Suppressor macrophage treated with lipopolysaccharide for 4 hours (primary cell): ENCODE measurements around the gene DAP.

ENCODE experiments used
- DNase-seq: peaks from one replicate; pipeline ENCODE4 v3.0.0-alpha.2; 2020

DAP gene

GRCh38 chr5:10709409-10709808 lies 51.6 kb downstream of the DAP start:
- DNase-seq = no peak

GRCh38 chr5:10708189-10708944 lies 52.7 kb downstream of the DAP start:
- DNase-seq = no peak

GRCh38 chr5:10707198-10708142 lies 53.6 kb downstream of the DAP start:
- DNase-seq = no peak

DNA sequence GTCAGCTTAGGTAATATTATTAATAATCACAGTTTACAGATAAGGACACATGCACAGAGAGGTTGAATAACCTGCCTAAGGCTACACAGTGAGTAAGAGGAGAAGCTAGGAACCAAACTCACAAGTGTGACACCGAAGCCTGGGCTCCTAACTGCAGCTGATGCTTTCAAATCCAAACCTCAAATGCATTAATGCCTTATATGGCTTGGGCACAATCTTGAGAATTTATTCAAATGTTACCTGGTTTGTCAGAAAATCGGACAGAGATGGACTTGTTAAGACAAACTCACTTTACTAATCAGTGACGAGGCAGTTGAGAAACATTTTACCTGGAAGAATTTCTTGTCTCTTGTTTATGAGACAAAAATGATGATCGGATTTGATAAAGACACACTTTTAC lies 54.7 kb downstream of the DAP start:
- DNase-seq = no peak

DNA sequence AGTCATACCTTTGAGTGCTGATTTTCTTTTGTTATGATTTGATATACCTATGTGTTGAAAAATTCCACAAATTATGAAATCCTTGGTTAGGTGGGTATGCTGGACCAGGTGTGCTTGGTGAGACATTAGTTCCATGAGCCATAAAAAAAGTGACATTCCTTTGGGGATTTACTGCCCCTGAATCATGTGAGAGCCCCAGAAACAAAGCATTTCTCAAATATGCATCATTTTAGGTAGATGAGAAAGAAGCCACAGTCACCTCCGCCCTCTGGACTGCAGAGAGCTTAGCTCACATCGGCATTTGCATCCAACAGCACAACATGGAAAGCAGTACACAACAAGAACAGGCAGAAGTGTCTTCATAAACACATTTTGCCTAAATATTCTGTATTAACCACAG lies 55.3 kb downstream of the DAP start:
- DNase-seq = no peak

GRCh38 chr5:10704949-10705621 lies 55.9 kb downstream of the DAP start:
- peak; percentile 63 for DNase-seq

DNA sequence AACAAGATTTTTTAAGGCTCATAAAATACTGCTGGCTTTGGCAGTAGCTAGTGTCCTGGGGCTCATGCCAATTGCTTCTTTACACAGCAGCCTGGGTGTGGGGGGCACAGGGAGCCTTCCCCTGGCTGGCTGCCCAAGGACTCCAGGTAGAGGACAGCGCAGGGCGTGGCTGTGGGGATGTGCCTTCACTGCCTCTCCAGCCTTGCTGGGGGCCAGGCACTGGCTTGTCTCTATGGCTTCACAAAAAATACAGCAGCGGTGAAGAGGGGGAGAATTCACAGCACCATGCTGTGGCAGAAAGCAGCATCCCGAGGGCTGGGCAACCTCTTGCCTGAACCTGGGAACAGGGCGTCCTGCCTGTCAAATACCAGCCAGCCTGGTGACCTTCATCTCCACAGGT lies 57.4 kb downstream of the DAP start:
- no peak for DNase-seq

- DNase-seq = no peak
Measured at GRCh38 chr5:10702911-10703491, 58.0 kb downstream of the DAP start.

DNA sequence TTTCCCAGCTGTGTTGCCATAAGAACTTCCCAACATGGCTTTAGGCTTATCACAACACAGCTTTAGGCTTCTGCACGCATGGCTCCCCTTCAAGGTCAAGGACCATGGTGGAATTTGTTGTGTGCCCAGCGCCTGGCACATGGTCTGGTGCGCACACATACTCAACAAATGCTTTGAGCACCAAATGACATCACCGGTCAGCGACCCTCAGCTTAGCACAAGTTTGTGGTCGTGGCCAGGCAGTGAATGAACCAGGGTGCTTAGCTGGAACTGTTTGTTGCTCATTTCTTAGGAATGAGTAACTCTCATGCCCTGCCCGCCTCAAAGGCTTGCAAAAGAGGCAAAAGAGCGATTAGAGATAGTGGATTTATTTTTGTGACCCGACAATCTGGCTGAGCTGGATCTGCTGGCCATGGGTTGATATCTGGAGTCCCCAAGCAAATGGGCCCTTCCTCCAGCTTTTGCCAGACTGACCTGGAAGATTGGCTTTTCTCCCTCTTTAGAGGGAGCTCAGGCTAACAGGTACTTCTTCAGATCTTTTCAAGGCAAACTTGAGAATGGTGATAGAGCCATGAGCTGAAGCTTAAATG lies 58.9 kb downstream of the DAP start:
- DNase-seq = no peak

DNA sequence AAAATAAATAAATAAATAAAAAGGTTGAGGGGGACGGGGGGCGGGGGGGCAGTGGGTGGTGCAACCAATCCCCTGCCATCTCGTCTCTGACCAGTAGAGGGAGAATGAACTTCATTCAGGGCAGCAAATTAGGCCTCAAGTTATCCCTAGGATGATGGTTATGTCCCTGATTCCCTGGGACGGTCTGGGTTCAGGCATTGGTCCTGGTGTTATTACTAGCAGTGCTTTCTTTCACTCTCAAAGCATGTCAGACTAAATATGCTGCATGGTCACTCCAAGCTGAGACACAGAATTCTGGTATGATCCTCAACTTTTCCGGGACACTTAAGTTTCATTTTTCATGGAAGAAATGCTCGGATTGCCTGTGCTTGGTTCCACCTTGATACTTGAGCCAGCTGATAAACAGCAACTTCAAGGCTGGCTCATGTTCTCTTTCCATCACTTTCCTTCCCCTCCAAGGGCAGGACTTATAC lies 59.4 kb downstream of the DAP start:
- DNase-seq = peak; percentile 45

DNA sequence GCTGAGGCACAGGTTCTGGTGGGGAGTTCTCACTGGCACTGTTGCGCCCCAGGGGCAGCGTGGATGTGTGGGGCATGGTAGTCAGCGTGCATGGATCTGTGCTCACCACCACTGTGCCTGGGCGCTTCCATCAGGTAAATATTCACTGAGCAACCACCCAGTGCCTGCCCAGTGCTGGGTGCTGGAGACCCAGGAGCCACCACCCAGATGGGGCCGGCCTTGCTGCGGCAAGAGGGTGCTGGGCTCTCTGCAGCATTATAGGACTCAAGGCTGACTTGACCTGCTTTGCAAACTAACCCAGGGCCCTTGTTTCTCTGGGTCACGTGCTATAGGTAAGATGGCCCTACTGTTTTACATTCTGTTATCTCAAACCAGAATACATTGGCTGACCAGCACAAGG lies 60.5 kb downstream of the DAP start:
- no peak for DNase-seq

DNA sequence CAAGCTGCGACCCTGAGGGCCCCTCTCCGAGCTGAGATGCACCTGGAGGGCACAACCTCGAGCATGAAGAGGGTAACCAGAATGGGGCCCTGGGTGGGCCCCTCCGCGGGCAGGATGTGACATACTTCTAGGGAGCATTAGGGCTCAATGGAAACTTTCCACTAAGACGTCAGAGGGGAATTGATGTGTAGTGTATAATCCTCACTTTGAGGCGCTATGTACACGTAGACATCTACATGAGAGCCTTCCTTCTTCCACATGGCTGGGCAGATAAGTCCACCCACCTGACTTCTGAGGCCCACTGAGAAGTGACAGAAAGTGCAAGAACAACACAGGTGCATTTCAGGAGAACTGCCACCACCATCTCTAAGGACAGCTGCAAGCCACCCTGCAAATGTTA lies 61.0 kb downstream of the DAP start:
- DNase-seq = no peak

- no peak for DNase-seq
Measured at GRCh38 chr5:10699281-10699874, 61.7 kb downstream of the DAP start.

DNA sequence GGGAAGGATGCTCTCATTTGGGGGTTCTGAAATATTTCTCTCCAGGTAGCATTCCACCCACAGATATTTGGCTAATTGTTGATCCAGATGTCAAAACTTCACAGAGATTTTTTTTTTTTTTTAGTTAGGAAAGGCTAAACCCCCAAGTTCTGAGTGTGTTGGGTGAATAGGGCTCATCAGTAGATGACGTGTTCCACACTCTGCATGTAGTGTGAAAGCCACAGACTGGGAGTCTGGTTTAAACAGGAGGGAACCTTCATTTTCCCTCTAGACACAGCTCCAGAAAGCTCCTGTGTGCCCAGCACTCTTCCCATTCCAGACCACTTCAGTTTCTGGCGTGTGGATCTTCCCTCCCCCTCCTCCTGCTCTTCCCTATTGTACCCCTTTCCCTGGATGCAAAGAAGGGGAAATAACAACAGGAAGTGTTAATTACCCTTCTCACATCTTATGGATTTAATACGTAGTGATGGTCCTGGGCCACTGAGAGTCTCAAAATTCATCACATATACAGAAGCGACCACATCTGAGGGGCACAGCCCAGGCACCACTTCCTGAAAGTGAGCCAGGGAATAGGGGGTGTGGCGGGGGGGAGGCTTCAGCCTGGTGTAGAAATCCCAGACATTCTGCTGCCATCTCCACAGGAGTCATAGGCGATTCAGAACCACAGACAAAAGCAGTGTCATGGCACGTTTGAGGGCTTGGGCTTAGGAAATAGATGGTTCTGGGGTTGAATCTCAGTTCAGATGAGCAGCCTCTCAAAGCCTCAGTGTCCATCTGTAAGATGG lies 65.1 kb downstream of the DAP start:
- peak; percentile 17 for DNase-seq

DNA sequence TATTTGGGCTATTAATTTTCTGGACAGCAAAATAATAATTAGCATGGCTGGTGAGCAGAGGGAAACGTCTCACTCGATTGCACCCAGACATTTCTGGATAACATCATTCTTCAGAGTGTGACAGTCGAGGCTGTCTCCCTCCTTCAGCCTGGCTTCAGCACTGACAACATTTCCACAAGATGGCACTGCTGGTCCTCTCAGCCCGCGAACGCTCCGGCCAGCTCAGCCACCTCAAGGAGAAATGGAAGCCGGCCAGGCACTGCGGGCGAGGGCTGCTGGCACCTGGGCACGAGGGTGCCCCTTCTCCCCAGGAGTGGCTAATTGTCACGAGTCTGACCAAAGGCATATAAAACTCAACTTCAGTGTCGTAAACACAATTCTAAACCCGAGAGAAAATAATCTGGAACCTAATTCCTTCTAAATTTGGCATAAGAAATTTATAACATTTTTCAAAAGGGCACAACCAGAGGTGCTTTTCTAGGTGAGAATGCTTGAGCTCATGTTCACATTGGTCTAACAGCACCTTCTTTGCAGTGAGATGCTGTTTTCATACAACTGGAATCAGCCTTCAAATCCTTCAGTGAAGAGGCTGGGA lies 65.9 kb downstream of the DAP start:
- peak; percentile 71 for DNase-seq

DNA sequence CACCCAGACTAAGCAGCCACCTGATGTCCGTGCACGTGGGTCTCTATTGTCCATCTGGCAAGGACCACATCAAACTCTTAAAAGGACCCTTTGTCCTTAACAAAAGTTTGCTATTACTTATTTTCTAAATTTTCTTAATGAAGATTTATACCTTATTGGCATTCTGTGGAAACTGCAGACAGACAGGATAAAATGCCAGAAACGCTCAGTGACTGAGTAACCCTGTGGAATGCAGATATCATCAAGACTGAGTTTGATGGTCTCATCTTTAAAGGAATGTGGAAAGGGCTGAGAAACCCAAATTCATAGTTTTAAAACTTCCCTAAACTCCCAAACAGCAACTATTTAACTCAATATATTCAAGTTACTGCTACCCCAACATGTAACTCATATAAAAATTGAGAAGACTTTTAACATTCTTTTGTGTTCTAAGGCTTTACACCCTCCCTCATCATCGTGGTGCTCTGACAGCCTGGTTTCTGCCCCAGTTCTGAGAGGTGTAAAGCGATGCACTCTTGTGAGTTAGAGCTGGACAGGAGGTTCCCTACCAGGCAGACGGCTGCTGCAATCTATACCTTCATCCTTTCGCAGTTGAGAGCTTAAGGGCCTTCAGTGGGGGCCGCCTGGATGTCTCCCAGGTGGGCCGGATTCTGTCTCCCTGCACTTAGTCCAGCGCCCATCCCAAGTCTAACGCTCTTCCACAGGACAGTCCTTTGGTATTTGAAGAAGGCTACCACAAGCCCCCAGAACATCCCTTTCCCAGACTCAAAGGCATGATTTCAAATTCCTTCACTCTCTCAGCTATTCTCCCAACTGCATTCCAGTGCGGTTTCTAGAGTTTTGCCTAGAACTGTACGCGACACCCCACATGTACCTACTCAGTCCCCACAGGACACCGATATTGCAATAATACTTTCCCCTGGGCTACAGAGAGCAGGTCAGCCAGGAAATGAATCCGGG lies 68.9 kb downstream of the DAP start:
- DNase-seq = no peak

DNA sequence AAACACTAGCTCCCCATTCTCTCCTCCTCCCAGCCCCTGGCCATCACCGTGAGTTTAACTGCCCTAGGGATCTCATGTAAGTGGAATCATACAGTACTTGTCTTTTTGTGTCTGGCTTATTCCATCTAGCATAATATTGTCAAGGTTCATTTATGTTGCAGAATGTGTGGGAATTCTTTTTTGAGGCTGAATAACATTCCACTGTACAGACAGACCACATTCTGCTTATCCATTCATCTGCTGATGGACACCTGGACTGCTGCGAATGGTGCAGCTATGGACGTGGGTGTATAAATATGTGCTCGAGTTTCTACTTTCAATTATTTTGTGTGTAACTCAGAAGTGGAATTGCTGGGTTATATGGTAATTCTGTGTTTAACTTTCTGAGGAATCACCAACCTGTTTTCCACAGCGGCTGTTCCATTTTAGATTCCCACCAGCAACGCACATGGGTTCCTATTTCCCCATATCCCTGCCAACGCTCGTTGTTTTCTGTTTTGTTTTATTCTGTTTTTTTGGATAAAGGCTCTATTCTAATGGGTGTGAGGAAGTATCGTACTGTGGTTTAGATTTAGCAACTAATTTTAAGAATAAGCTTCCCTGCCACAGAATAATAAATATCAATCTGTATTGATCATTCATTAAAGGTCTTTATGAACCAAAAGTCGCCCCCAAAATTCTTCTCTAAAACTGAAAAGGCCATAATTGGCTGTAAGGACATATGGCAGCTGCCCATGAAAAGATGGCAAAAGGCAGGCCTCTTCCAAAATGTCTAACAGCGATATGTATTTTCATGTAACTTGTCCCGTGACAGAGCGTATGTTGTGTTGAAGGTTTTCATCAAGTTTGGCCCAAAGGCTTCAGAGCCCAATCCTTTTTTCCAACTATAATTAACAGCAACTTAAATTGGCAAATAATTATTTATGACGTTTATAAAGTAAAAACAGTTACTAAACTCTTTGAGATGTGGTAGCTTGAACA lies 70.3 kb downstream of the DAP start:
- no peak for DNase-seq

- DNase-seq = peak; percentile 25
Measured at GRCh38 chr5:10689391-10690081, 71.5 kb downstream of the DAP start.
